CD14-positive monocyte (primary cell): Measurements from ENCODE around the gene ETFRF1. TPM values are rescaled to one million over a fixed set of nuclear protein-coding genes. Genes with fewer than 3 reads are reported as not detected.

Experiments used
- DNase-seq, 3 donors: peaks; one replicate each; pipeline ENCODE4 v3.0.0-alpha.2; 2011 to 2022
- H2AFZ ChIP-seq: 2 replicates; pipeline ENCODE4 v1.6.0; 2012; ENCODE audit warnings: mild to moderate bottlenecking, low read depth, low read length, inconsistent platforms; ENCODE audit not compliant: insufficient read depth, poor library complexity, severe bottlenecking
- H3K27ac ChIP-seq, 2 donors: 1 replicate in 1 of 2; 2 replicates in 1 of 2; pipeline ENCODE4 v1.5.1; 2012 to 2013; ENCODE audit warnings: low read length in 2 of 2, control low read depth in 1 of 2, inconsistent platforms in 1 of 2, low read depth in 1 of 2, mild to moderate bottlenecking in 1 of 2
- H3K27me3 ChIP-seq, 2 donors: one replicate each; pipeline versions ENCODE4 v1.6.0 to v1.6.1; 2011 to 2013; ENCODE audit warnings: low read length in 2 of 2; ENCODE audit not compliant: control insufficient read depth in 2 of 2, insufficient read depth in 2 of 2
- H3K36me3 ChIP-seq, 2 donors: replicated peaks in 1 of 2; 1 replicate in 1 of 2; 2 replicates in 1 of 2; pipeline versions ENCODE4 v1.5.1 to v1.6.1; 2012 to 2013; ENCODE audit warnings: low read length in 2 of 2, control low read depth in 1 of 2, inconsistent platforms in 1 of 2, mild to moderate bottlenecking in 1 of 2; ENCODE audit not compliant: insufficient read depth in 2 of 2, control insufficient read depth in 1 of 2
- H3K4me1 ChIP-seq, 2 donors: 1 replicate in 1 of 2; 2 replicates in 1 of 2; pipeline versions ENCODE4 v1.5.1 to v1.6.1; 2012 to 2013; ENCODE audit warnings: low read length in 2 of 2, control low read depth in 1 of 2, inconsistent platforms in 1 of 2, mild to moderate bottlenecking in 1 of 2, moderate library complexity in 1 of 2; ENCODE audit not compliant: insufficient read depth in 2 of 2, control insufficient read depth in 1 of 2
- H3K4me2 ChIP-seq: replicated peaks from 2 replicates; pipeline ENCODE3; 2012; ENCODE audit warnings: low read length, moderate library complexity, mild to moderate bottlenecking; ENCODE audit not compliant: poor library complexity, severe bottlenecking; ENCODE audit errors: extremely low read depth
- H3K4me3 ChIP-seq, 3 experiments: fragments of 200-600 bp in 1 of 3; sonication (generic) in 1 of 3; replicated peaks in 1 of 3; 1 replicate in 2 of 3; 2 replicates in 1 of 3; pipeline ENCODE4 v1.5.1; 2011 to 2013; ENCODE audit warnings: low read length in 3 of 3, mild to moderate bottlenecking in 3 of 3, control low read depth in 2 of 3, low read depth in 2 of 3, inconsistent platforms in 1 of 3, moderate library complexity in 1 of 3
- H3K79me2 ChIP-seq: 2 replicates; pipeline ENCODE4 v1.6.0; 2012; ENCODE audit warnings: mild to moderate bottlenecking, control low read depth, inconsistent platforms, low read length, moderate library complexity; ENCODE audit not compliant: insufficient read depth
- H3K9ac ChIP-seq: 2 replicates; pipeline ENCODE4 v1.6.0; 2017; ENCODE audit warnings: low read length, mild to moderate bottlenecking; ENCODE audit not compliant: insufficient read depth, poor library complexity, severe bottlenecking
- H3K9me3 ChIP-seq, 2 donors: replicated peaks in 1 of 2; 1 replicate in 1 of 2; 2 replicates in 1 of 2; pipeline versions ENCODE4 v1.5.1 to v1.6.1; 2012 to 2013; ENCODE audit warnings: low read length in 2 of 2, control low read depth in 1 of 2; ENCODE audit not compliant: control insufficient read depth in 1 of 2, insufficient read depth in 1 of 2
- H4K20me1 ChIP-seq: 2 replicates; pipeline ENCODE4 v1.6.0; 2012; ENCODE audit warnings: mild to moderate bottlenecking, low read length, control low read depth, moderate library complexity; ENCODE audit not compliant: insufficient read depth
- H3K27ac Mint-ChIP-seq, 7 donors: one replicate each; pipeline ENCODE4 v1.8.0; 2020; ENCODE audit warnings: mild to moderate bottlenecking in 7 of 7, mixed read lengths in 7 of 7, moderate library complexity in 6 of 7, inconsistent platforms in 2 of 7
- H3K27me3 Mint-ChIP-seq, 3 donors: one replicate each; pipeline ENCODE4 v1.8.0; 2021 to 2022; ENCODE audit warnings: low read depth in 3 of 3, mild to moderate bottlenecking in 3 of 3, mixed read lengths in 3 of 3, moderate library complexity in 3 of 3, inconsistent platforms in 1 of 3
- H3K36me3 Mint-ChIP-seq, 2 donors: one replicate each; pipeline ENCODE4 v1.8.0; 2020; ENCODE audit warnings: mixed read lengths in 2 of 2, inconsistent platforms in 1 of 2, mild to moderate bottlenecking in 1 of 2
- H3K4me1 Mint-ChIP-seq: one replicate; pipeline ENCODE4 v1.8.0; 2020; ENCODE audit warnings: mild to moderate bottlenecking, mixed read lengths
- H3K4me3 Mint-ChIP-seq, 2 donors: one replicate each; pipeline ENCODE4 v1.8.0; 2020; ENCODE audit warnings: mild to moderate bottlenecking in 2 of 2, mixed read lengths in 2 of 2, moderate library complexity in 1 of 2
- H3K9me3 Mint-ChIP-seq, 7 donors: one replicate each; pipeline ENCODE4 v1.8.0; 2020 to 2022; ENCODE audit warnings: mixed read lengths in 7 of 7, mild to moderate bottlenecking in 6 of 7, moderate library complexity in 6 of 7, inconsistent platforms in 2 of 7
- CTCF ChIP-seq: fragments of 200-600 bp; IDR thresholded peaks from one replicate; pipeline ENCODE4 v1.8.0; 2022; ENCODE audit warnings: antibody characterized with exemption, mild to moderate bottlenecking
- WGBS: methylation state at CpG from one replicate; pipeline ENCODE4 v1.1.5; 2013; ENCODE audit warnings: missing lambda C conversion rate; ENCODE audit not compliant: insufficient coverage; 5-methylcytosine and 5-hydroxymethylcytosine counted together
- intact Hi-C, 2 donors: fragments of 100-400 bp; cut with micrococcal nuclease; formaldehyde crosslinking; loops; one replicate each; pipeline versions ENCODE4 v1.15.0 to v1.15.1; 2023
- polyA plus RNA-seq, 3 donors: library from polyadenylated mRNA; depleted of rRNA in 1 of 3; unstranded in 2 of 3; stranded (reverse) in 1 of 3; fragments of 300-500 nt in 2 of 3; fragments of >200 nt in 1 of 3; fragmentation: Illumina TruSeq in 2 of 3; gene quantifications; 1 replicate in 2 of 3; 2 replicates in 1 of 3; pipeline ENCODE4 v1.2.3, GENCODE V29; 2012 to 2021

Gene ETFRF1
- polyA plus RNA-seq, 3 donors, result 9.8 to 28.9 (median 16.0) TPM

- H3K79me2 ChIP-seq, result peaks cover 80% of the 10 kb centered on the region
- no peak overlapping the region for H3K9ac ChIP-seq
- no peak for DNase-seq
- no peaks in the 10 kb centered on the region for H3K27me3 ChIP-seq
- no peaks in the 10 kb centered on the region for H3K9me3 ChIP-seq
- 100% methylated on average over 6 of the region's 6 CpGs for WGBS
- no peak overlapping the region for H3K4me3 Mint-ChIP-seq
- TF ChIP-seq CTCF, result no peak
- peaks cover 64% of the 10 kb centered on the region for H4K20me1 ChIP-seq
- peaks cover 34 to 50% of the 10 kb centered on the region in 2 donors for H3K36me3 Mint-ChIP-seq
- H3K27ac Mint-ChIP-seq, result no peak overlapping the region
- no peak overlapping the region for H3K4me3 ChIP-seq
- H3K4me2 ChIP-seq, result no peak overlapping the region
- H2AFZ ChIP-seq, result no peak overlapping the region
- H3K4me1 ChIP-seq, result peaks cover 9 to 16% of the 10 kb centered on the region in 2 donors
- peaks cover 0 to 3% (median 0%) of the 10 kb centered on the region in 3 donors for H3K27me3 Mint-ChIP-seq
- peaks cover 15 to 53% of the 10 kb centered on the region in 2 donors for H3K36me3 ChIP-seq
- peaks cover 18% of the 10 kb centered on the region for H3K4me1 Mint-ChIP-seq
- peak overlapping the region in 1 of 2 donors; percentile 13 for H3K27ac ChIP-seq
- H3K9me3 Mint-ChIP-seq, result no peaks in the 10 kb centered on the region
- intact Hi-C loops, result loop anchor here (10.0 kb wide), 2 partner anchors 51 to 89 kb away; partner anchors contain the start of genes DNAI7 (in 1 of the 2) and ETFRF1 (in 1 of the 2)
These were observed 50.5 kb downstream of the ETFRF1 start for GRCh38 chr12:25245491-25245890.

- Mint-ChIP-seq H3K36me3 (peaks cover 26 to 43% of the 10 kb centered on the region in 2 donors), H3K27ac (peak overlapping the region in 1 of 7 donors; percentile 37), H3K9me3 (no peaks in the 10 kb centered on the region), H3K4me1 (peaks cover 24% of the 10 kb centered on the region), H3K27me3 (peaks cover 0 to 9% (median 2%) of the 10 kb centered on the region in 3 donors), H3K4me3 (no peak overlapping the region)
- Histone ChIP-seq H3K4me1 (peaks cover 13 to 22% of the 10 kb centered on the region in 2 donors), H2AFZ (no peak overlapping the region), H3K79me2 (peaks cover 70% of the 10 kb centered on the region), H3K9me3 (no peaks in the 10 kb centered on the region), H3K36me3 (peaks cover 14 to 37% of the 10 kb centered on the region in 2 donors), H3K4me2 (no peak overlapping the region), H3K4me3 (no peak overlapping the region), H3K9ac (no peak overlapping the region), H4K20me1 (peaks cover 55% of the 10 kb centered on the region), H3K27ac (no peak overlapping the region), H3K27me3 (no peaks in the 10 kb centered on the region)
- intact Hi-C loops, result loop anchor here (10.0 kb wide), 2 partner anchors 53 to 87 kb away; partner anchors contain the start of genes DNAI7 (in 1 of the 2) and ETFRF1 (in 1 of the 2)
- TF ChIP-seq CTCF, result no peak
- DNase-seq, result no peak
- WGBS, result 98% methylated on average over 9 of the region's 20 CpGs
These were observed 53.1 kb downstream of the ETFRF1 start for GRCh38 chr12:25248137-25248536.
